ENCODE results near the gene C22orf15. TPM values are rescaled to one million over a fixed set of nuclear protein-coding genes. Genes with fewer than 3 reads are reported as not detected.

C22orf15 gene
- total RNA-seq, 1 experiment from 2014 or later = 0.81 TPM

DNA sequence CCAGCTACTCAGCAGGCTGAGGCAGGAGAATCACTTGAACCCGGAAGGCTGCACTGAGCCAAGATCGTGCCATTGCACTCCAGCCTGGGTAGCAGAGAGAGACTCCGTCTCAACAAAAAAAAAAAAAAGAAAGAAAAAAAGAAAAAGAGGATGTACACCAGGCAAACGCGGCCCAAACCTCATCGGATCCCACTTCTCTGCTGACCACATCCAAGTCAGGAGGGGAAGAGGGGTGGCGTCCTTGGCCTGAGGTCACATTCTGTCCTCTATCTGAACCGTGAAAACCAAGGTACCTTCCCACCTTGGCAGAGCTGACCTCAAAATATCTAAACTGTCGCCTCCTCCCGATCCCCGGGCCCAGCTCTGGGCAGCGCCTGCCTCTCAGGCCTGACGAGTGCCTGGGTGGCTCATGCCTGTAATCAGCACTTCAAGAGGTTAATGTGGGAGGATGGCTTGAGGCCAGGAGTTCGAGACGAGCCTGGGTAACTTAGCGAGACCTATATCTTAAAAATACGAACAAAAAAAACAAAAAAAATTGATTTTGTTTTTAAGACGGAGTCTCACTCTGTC, 46.9 kb upstream of the C22orf15 start:
- Histone ChIP-seq H2AFZ (ENCODE audit: low read length) (no peak overlapping the region), H3K23me2 (ENCODE audit: insufficient read length, low read depth, low read length, poor library complexity, severe bottlenecking) (peaks cover 3% of the 10 kb centered on the region), H3K4ac (ENCODE audit: low read depth, low read length) (no peak overlapping the region), H4K20me1 (ENCODE audit: control insufficient read depth, insufficient read depth, insufficient read length) (no peaks in the 10 kb centered on the region), H2BK120ac (ENCODE audit: low read depth, low read length, poor library complexity, severe bottlenecking) (no peak overlapping the region), H2AK5ac (ENCODE audit: insufficient read length, low read length) (no peak overlapping the region), H3K27me3 (ENCODE audit: insufficient read depth, low read length) (no peaks in the 10 kb centered on the region), H3K9me3 (ENCODE audit: control insufficient read depth, low read depth, low read length) (no peaks in the 10 kb centered on the region), H3K23ac (ENCODE audit: insufficient read length, low read depth, low read length) (no peak overlapping the region), H2BK15ac (ENCODE audit: low read depth, low read length) (no peak overlapping the region), H3K79me1 (ENCODE audit: insufficient read depth, low read depth, low read length, poor library complexity, severe bottlenecking) (no peaks in the 10 kb centered on the region), H4K5ac (ENCODE audit: insufficient read length, low read depth, low read length) (no peak overlapping the region), H4K91ac (ENCODE audit: insufficient read length, low read depth, low read length) (no peak overlapping the region), H3K56ac (ENCODE audit: insufficient read length, low read depth, low read length) (no peak overlapping the region), H2BK5ac (ENCODE audit: insufficient read length, low read length) (no peak overlapping the region), H3K9ac (ENCODE audit: extremely low read depth, insufficient read length, low read length) (no peak overlapping the region), H3K14ac (ENCODE audit: insufficient read depth, low read length) (no peak overlapping the region), H3K4me2 (ENCODE audit: insufficient read depth, insufficient read length, low read length) (peak overlapping the region; percentile 13), H3K79me2 (ENCODE audit: insufficient read depth, low read length) (no peaks in the 10 kb centered on the region), H2BK20ac (ENCODE audit: low read depth, low read length, poor library complexity, severe bottlenecking) (no peak overlapping the region), H3T11ph (ENCODE audit: low read length) (no peak overlapping the region), H3K27ac (ENCODE audit: insufficient read length, low read depth, low read length) (no peak overlapping the region), H4K8ac (replicated peaks; ENCODE audit: insufficient read length, low read depth, low read length) (no peak overlapping the region), H2BK12ac (ENCODE audit: insufficient read length, low read depth, low read length) (no peak overlapping the region), H3K4me1 (ENCODE audit: insufficient read depth, low read length) (no peaks in the 10 kb centered on the region), H3K18ac (ENCODE audit: insufficient read length, low read depth, low read length) (no peak overlapping the region)
- no peak for DNase-seq
- H3K27ac Mint-ChIP-seq = no peak overlapping the region
- H3K4me3 Mint-ChIP-seq = peak overlapping the region; percentile 74 to 85
- H3K36me3 Mint-ChIP-seq (ENCODE audit: insufficient read depth in 1 of 3, low read depth in 3 of 3) = peaks cover 13 to 32% (median 25%) of the 10 kb centered on the region in 3 experiments
- H3K9me3 Mint-ChIP-seq = no peaks in the 10 kb centered on the region; a peak in 1 of 5 replicates
- peaks cover 0 to 6% of the 10 kb centered on the region in 2 experiments; a peak in 2 of 4 replicates for H3K4me1 Mint-ChIP-seq
- no CpG with 5 or more reads among the region's 18 CpGs for WGBS (ENCODE audit: extremely low coverage, insufficient read length, low lambda C conversion rate)
- TF ChIP-seq, protein P1, sequence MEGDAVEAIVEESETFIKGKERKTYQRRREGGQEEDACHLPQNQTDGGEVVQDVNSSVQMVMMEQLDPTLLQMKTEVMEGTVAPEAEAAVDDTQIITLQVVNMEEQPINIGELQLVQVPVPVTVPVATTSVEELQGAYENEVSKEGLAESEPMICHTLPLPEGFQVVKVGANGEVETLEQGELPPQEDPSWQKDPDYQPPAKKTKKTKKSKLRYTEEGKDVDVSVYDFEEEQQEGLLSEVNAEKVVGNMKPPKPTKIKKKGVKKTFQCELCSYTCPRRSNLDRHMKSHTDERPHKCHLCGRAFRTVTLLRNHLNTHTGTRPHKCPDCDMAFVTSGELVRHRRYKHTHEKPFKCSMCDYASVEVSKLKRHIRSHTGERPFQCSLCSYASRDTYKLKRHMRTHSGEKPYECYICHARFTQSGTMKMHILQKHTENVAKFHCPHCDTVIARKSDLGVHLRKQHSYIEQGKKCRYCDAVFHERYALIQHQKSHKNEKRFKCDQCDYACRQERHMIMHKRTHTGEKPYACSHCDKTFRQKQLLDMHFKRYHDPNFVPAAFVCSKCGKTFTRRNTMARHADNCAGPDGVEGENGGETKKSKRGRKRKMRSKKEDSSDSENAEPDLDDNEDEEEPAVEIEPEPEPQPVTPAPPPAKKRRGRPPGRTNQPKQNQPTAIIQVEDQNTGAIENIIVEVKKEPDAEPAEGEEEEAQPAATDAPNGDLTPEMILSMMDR (conservative IDR thresholded peaks at IDR 0.05) = no peak
- no peaks in the 10 kb centered on the region for H3K27me3 Mint-ChIP-seq (ENCODE audit: low read depth)
